Astrocyte of the spinal cord (primary cell): Measurements from ENCODE around the gene TPPP2.
A peak's percentile ranks its signal among the peaks of the same experiment; 100 is the strongest.
"Not testable (repeated sequence)": the region's sequence is repeated elsewhere in the genome, so short reads cannot be mapped to it uniquely, and the experiment has no call there.

Source experiments
- DNase-seq: peaks from one replicate; pipeline ENCODE4 v3.0.0; 2011; ENCODE audit warnings: low read depth, low spot score
- H3K4me3 ChIP-seq: 2 replicates; pipeline ENCODE4 v1.5.1; 2011; ENCODE audit warnings: low read depth, mild to moderate bottlenecking, low read length, moderate library complexity
- CTCF ChIP-seq: IDR thresholded peaks from 2 replicates; pipeline ENCODE4 v1.5.1; 2012; ENCODE audit warnings: low read depth, mild to moderate bottlenecking, low read length, inconsistent platforms
- in situ Hi-C: cut with HindIII; loops from 2 replicates; pipeline ENCODE4 v1.10.0; 2017; ENCODE audit warnings: low sequenced_read_pairs

The TPPP2 gene

GRCh38 chr14:21036751-21037150, 6.7 kb downstream of the TPPP2 start:
- no peak for DNase-seq
- in situ Hi-C loops = no loop called here
- no peak overlapping the region for H3K4me3 ChIP-seq
- no peak for TF ChIP-seq CTCF

GRCh38 chr14:21037156-21037555, 7.1 kb downstream of the TPPP2 start:
- no peak overlapping the region for H3K4me3 ChIP-seq
- TF ChIP-seq CTCF = no peak
- DNase-seq = no peak
- in situ Hi-C loops = no loop called here

- in situ Hi-C loops = no loop called here
Observed at GRCh38 chr14:21038441-21039422, 8.7 kb downstream of the TPPP2 start.

GRCh38 chr14:21039585-21040369, 9.8 kb downstream of the TPPP2 start:
- H3K4me3 ChIP-seq = no peak overlapping the region
- DNase-seq = peak; percentile 67
- in situ Hi-C loops = no loop called here
- peak; percentile 67 for TF ChIP-seq CTCF

More at GRCh38 chr14:21038441-21039422, 8.7 kb downstream of the TPPP2 start:
- H3K4me3 ChIP-seq = no peak overlapping the region
- no peak for TF ChIP-seq CTCF
- DNase-seq = peak; percentile 35

GRCh38 chr14:21040370-21040925, 10.4 kb downstream of the TPPP2 start:
- in situ Hi-C loops = no loop called here
- no peak for DNase-seq

GRCh38 chr14:21040941-21041340, 10.9 kb downstream of the TPPP2 start:
- DNase-seq, H3K4me3 ChIP-seq, in situ Hi-C loops: not testable (repeated sequence)

More at GRCh38 chr14:21040370-21040925, 10.4 kb downstream of the TPPP2 start:
- H3K4me3 ChIP-seq = no peak overlapping the region
- no peak for TF ChIP-seq CTCF
